Measurements from ENCODE around the gene ACOT12. TPM values are rescaled to one million over a fixed set of nuclear protein-coding genes. Genes with fewer than 3 reads are reported as not detected.

Gene ACOT12
- total and polyA plus RNA-seq, 2 donors (not counting 3 experiments of a cell fraction or from before 2014, with no cell fraction given): not detected

DNA sequence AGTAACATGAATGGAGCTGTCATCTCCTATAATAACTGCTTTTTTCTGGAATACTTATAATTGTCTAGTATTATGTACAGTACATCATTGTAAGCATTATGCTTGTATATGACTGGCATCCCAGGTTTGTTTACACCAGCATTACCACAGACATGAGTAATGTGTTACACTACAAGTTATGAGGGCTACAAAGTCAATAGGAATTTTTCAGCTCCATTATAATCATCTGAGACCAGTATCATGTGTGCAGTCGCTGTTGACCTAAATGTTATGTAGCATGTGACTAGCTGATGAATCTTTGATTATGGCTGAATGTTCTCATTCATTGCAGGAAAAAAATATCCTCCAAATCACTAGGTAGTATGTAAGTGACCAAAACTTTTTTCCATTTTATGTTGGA is 90.4 kb downstream of the ACOT12 start:
- no peaks in the 10 kb centered on the region for H3K27me3 ChIP-seq (ENCODE audit: control insufficient read depth in 2 of 2, insufficient read depth in 2 of 2, low read length in 2 of 2)
- dilution Hi-C loops (cut with MboI; ENCODE audit: extremely low pct_ligation_motif_present, low sequenced_read_pairs): no loop called here
- H3K79me2 ChIP-seq (ENCODE audit: control insufficient read depth, insufficient read depth, low read length): peaks cover 9% of the 10 kb centered on the region
- intact Hi-C loops (cut with micrococcal nuclease): loop anchor here (5.0 to 10.0 kb wide), 5 partner anchors 211 to 974 kb away; partner anchors contain the start of genes RASGRF2 and RPS23
- H3K4me2 ChIP-seq (ENCODE audit: insufficient read depth, low read length): no peak overlapping the region
- H3K4me1 ChIP-seq (ENCODE audit: control insufficient read depth, extremely low read depth, insufficient read depth, low read length): peaks cover 16% of the 10 kb centered on the region
- no TSS peak for BruUV-seq (replicated peaks)
- ChIA-PET POLR2A (no interaction called here), CTCF (interaction anchor here (2.0 kb wide), 1 partner anchor 122 kb away, joined by 4 read pairs; no protein-coding TSS in a partner anchor)
- no peaks in the 10 kb centered on the region for H3K9me3 ChIP-seq (replicated peaks; ENCODE audit: control insufficient read depth, insufficient read depth, low read length)
- FAIRE-seq (no peak), DNase-seq (ENCODE audit: low read depth, low spot score) (no peak)
- no peaks in the 10 kb centered on the region for H3K9me1 ChIP-seq (replicated peaks; ENCODE audit: control insufficient read depth, extremely low read depth, insufficient read depth, low read length)
- TF ChIP-seq MYC (IDR thresholded peaks at IDR 0.05; ENCODE audit: low read depth, low read length) (no peak), GATA2 (IDR thresholded peaks at IDR 0.05; ENCODE audit: insufficient read depth, insufficient read length, low read depth, low read length) (no peak), JUN (IDR thresholded peaks at IDR 0.05; ENCODE audit: borderline replicate concordance, insufficient read depth, insufficient read length, low read depth) (no peak), POLR2AphosphoS5 (IDR thresholded peaks at IDR 0.05; ENCODE audit: insufficient read depth, low read depth, low read length) (no peak), POLR2A (IDR thresholded peaks at IDR 0.05; ENCODE audit: low read depth, low read length) (no peak), MAX (IDR thresholded peaks at IDR 0.05; ENCODE audit: insufficient read depth, insufficient read length) (no peak)
- TF ChIP-seq, protein P1, sequence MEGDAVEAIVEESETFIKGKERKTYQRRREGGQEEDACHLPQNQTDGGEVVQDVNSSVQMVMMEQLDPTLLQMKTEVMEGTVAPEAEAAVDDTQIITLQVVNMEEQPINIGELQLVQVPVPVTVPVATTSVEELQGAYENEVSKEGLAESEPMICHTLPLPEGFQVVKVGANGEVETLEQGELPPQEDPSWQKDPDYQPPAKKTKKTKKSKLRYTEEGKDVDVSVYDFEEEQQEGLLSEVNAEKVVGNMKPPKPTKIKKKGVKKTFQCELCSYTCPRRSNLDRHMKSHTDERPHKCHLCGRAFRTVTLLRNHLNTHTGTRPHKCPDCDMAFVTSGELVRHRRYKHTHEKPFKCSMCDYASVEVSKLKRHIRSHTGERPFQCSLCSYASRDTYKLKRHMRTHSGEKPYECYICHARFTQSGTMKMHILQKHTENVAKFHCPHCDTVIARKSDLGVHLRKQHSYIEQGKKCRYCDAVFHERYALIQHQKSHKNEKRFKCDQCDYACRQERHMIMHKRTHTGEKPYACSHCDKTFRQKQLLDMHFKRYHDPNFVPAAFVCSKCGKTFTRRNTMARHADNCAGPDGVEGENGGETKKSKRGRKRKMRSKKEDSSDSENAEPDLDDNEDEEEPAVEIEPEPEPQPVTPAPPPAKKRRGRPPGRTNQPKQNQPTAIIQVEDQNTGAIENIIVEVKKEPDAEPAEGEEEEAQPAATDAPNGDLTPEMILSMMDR (IDR thresholded peaks at IDR 0.05; ENCODE audit: extremely low read depth in 1 of 2, insufficient read depth in 1 of 2, low read depth in 1 of 2, low read length in 2 of 2): no peak
- H3K27ac ChIP-seq (ENCODE audit: insufficient read depth, low read depth, low read length): no peak overlapping the region
- H3K4me3 ChIP-seq (replicated peaks in 1 of 3; ENCODE audit: insufficient read depth in 1 of 3, low read depth in 1 of 3, low read length in 3 of 3): no peak overlapping the region
- H3K9ac ChIP-seq (replicated peaks; ENCODE audit: extremely low read depth, insufficient read depth, low read length): no peak overlapping the region
- H4K20me1 ChIP-seq (replicated peaks; ENCODE audit: control insufficient read depth, extremely low read depth, insufficient read depth, low read length): no peaks in the 10 kb centered on the region
- peaks cover 0 to 2% of the 10 kb centered on the region in 2 experiments for H3K36me3 ChIP-seq (ENCODE audit: control insufficient read depth in 2 of 2, extremely low read depth in 1 of 2, insufficient read depth in 2 of 2, low read length in 2 of 2)
- H2AFZ ChIP-seq (ENCODE audit: low read depth, low read length): no peak overlapping the region
